A172 (cell line): ENCODE data around the gene AQP5. TPM values are rescaled to one million over a fixed set of nuclear protein-coding genes. Genes with fewer than 3 reads are reported as not detected.

Experiments used
- total RNA-seq: library from RNA; depleted of rRNA; stranded (reverse); fragments of >200 nt; shearing (Covaris generic); gene quantifications from 2 replicates; pipeline ENCODE4 v1.2.3, GENCODE V29; 2014; rRNA removed

The AQP5 gene
- total RNA-seq, 1 experiment from 2014 or later, result 0.07 TPM

Other genes with a start within 250 kb of the AQP5 start
- 242 and 305 TPM in 2 replicates for gene TMBIM6, start 220.3 kb upstream of the AQP5 start, total RNA-seq
- 12.1 and 12.6 TPM in 2 replicates for gene NCKAP5L, start 133.5 kb upstream of the AQP5 start, total RNA-seq
- 1.5 and 2.1 TPM in 2 replicates for gene BCDIN3D, start 118.8 kb upstream of the AQP5 start, total RNA-seq
- gene FAIM2, start 58.0 kb upstream of the AQP5 start, total RNA-seq, result not detected in 2 replicates
- gene AQP2, start 11.1 kb upstream of the AQP5 start, total RNA-seq, result not detected in 2 replicates
- not detected in 2 replicates for gene AQP6, start 11.1 kb downstream of the AQP5 start, total RNA-seq
- gene RACGAP1, start 63.6 kb downstream of the AQP5 start, total RNA-seq, result 143 and 147 TPM in 2 replicates
- gene ASIC1, start 95.7 kb downstream of the AQP5 start, total RNA-seq, result 1.6 and 3.3 TPM in 2 replicates
- gene SMARCD1, start 123.5 kb downstream of the AQP5 start, total RNA-seq, result 57.4 and 93.9 TPM in 2 replicates
- 0.29 and 3.8 TPM in 2 replicates for gene GPD1, start 142.1 kb downstream of the AQP5 start, total RNA-seq
- 49.7 and 76.4 TPM in 2 replicates for gene COX14, start 150.4 kb downstream of the AQP5 start, total RNA-seq
- 18.9 and 19.2 TPM in 2 replicates for gene CERS5, start 205.5 kb downstream of the AQP5 start, total RNA-seq